Measurements from ENCODE around the gene ADI1. TPM values are rescaled to one million over a fixed set of nuclear protein-coding genes. Genes with fewer than 3 reads are reported as not detected.
"Not testable (repeated sequence)": the region's sequence is repeated elsewhere in the genome, so short reads cannot be mapped to it uniquely, and the experiment has no call there.

Gene ADI1
- total RNA-seq, 2 experiments from 2014 or later = 28.4 to 30.2 TPM

DNA sequence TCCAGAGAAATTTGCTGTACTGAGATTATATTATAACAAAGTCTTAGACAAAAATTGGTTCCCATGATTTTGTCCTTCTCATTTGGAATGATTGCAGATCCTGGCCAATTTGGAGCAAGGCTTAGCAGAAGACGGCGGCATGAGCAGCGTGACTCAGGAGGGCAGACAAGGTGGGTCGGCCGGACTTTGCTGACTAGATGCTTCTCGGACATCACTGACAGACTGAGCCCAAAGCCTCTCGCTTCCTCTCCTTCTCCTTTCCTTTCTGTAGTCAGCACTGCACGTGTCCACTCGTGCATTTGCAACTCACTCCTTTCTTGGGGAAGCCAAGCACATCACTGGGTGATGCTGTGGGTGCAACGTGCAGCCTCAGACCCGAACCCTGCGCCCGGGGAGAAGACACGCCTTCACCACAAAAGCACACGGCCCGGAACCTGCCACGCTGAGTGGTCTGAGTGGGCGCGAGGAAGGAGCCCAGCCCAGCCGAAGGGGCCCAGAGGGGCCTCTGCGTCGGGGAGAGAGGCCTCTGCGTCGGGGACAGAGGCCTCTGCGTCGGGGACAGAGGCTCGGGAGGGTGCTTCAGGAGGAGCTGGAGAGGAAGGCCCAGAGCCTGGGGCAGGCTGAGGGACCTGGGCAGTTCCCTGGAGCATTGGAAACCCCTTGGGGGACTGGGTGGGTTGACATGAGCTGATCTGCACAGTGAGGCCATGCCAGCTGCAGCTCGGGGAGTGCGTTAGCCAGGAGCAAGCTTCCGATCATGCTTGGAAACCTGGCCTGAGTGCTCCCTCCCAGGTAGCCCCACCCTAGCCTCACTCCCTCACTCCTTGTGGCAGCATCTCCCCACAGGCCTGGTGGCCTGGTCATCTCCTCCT is 61.6 kb downstream of the ADI1 start:
- Mint-ChIP-seq H3K36me3 (ENCODE audit: low read depth) (peaks cover 57% of the 10 kb centered on the region), H3K27ac (no peak overlapping the region), H3K9me3 (no peaks in the 10 kb centered on the region), H3K4me3 (no peak overlapping the region), H3K4me1 (ENCODE audit: low read depth) (peaks cover 13% of the 10 kb centered on the region), H3K27me3 (no peaks in the 10 kb centered on the region)
- no peak for DNase-seq
- H3K4me3 ChIP-seq (ENCODE audit: low read length) = no peak overlapping the region
- peaks cover 44% of the 10 kb centered on the region for H3K36me3 ChIP-seq (ENCODE audit: insufficient read depth, low read length)
- H3K27ac ChIP-seq (ENCODE audit: low read depth in 1 of 2, low read length in 2 of 2) = no peak overlapping the region
- H3K27me3 ChIP-seq (ENCODE audit: control insufficient read depth in 1 of 2, insufficient read depth in 2 of 2, low read length in 2 of 2) = no peaks in the 10 kb centered on the region
- POLR2A ChIA-PET = no interaction called here
- intact Hi-C loops (cut with DNase I, micrococcal nuclease) = no loop called here
- TF ChIP-seq, protein P1, sequence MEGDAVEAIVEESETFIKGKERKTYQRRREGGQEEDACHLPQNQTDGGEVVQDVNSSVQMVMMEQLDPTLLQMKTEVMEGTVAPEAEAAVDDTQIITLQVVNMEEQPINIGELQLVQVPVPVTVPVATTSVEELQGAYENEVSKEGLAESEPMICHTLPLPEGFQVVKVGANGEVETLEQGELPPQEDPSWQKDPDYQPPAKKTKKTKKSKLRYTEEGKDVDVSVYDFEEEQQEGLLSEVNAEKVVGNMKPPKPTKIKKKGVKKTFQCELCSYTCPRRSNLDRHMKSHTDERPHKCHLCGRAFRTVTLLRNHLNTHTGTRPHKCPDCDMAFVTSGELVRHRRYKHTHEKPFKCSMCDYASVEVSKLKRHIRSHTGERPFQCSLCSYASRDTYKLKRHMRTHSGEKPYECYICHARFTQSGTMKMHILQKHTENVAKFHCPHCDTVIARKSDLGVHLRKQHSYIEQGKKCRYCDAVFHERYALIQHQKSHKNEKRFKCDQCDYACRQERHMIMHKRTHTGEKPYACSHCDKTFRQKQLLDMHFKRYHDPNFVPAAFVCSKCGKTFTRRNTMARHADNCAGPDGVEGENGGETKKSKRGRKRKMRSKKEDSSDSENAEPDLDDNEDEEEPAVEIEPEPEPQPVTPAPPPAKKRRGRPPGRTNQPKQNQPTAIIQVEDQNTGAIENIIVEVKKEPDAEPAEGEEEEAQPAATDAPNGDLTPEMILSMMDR (IDR thresholded peaks at IDR 0.05) = no peak
- peaks cover 0 to 3% of the 10 kb centered on the region in 2 experiments for H3K9me3 ChIP-seq (ENCODE audit: control insufficient read depth in 1 of 2, insufficient read depth in 1 of 2, low read length in 2 of 2)
- CTCF ChIA-PET = no interaction called here
- peaks cover 9% of the 10 kb centered on the region for H3K4me1 ChIP-seq (ENCODE audit: insufficient read depth, low read length)
- ATAC-seq (ENCODE audit: poor library complexity) = no peak

DNA sequence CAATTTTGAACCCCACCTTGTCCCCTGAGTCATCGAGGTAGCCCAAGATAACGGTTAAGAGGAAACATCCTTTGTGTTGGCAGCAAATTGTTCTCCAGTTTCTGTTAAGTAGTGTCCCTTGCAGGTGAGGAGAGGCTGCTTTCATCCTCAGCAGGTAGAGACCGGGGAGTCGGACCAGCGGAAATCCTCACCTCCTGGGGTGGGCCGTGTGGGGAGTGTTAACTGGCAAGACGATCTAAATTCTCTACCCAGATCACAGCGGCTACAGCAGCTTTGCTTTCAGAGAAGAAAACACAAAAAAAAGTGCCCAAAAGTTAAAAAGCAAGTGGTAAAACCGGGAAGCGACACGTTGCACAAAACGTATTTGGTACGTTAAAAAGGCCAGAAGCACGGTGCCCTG is 63.2 kb downstream of the ADI1 start:
- peaks cover 64% of the 10 kb centered on the region for H3K36me3 Mint-ChIP-seq (ENCODE audit: low read depth)
- H3K27me3 ChIP-seq (ENCODE audit: control insufficient read depth in 1 of 2, insufficient read depth in 2 of 2, low read length in 2 of 2) = no peaks in the 10 kb centered on the region
- H3K9me3 ChIP-seq (ENCODE audit: control insufficient read depth in 1 of 2, insufficient read depth in 1 of 2, low read length in 2 of 2) = peaks cover 0 to 2% of the 10 kb centered on the region in 2 experiments
- TF ChIP-seq, protein P1 (IDR thresholded peaks at IDR 0.05) = no peak
- H3K4me1 ChIP-seq (ENCODE audit: insufficient read depth, low read length) = peaks cover 2% of the 10 kb centered on the region
- H3K27ac ChIP-seq (ENCODE audit: low read depth in 1 of 2, low read length in 2 of 2) = no peak overlapping the region
- no peak overlapping the region for H3K27ac Mint-ChIP-seq
- H3K4me1 Mint-ChIP-seq (ENCODE audit: low read depth) = peaks cover under 1% of the 10 kb centered on the region
- H3K36me3 ChIP-seq (ENCODE audit: insufficient read depth, low read length) = peaks cover 57% of the 10 kb centered on the region
- no peaks in the 10 kb centered on the region for H3K9me3 Mint-ChIP-seq
- ATAC-seq (ENCODE audit: poor library complexity) (no peak), DNase-seq (no peak)
- intact Hi-C loops (cut with DNase I, micrococcal nuclease) = no loop called here
- H3K4me3 Mint-ChIP-seq = no peak overlapping the region
- H3K27me3 Mint-ChIP-seq = no peaks in the 10 kb centered on the region
- H3K4me3 ChIP-seq (ENCODE audit: low read length) = no peak overlapping the region
- ChIA-PET CTCF (no interaction called here), POLR2A (no interaction called here)

DNA sequence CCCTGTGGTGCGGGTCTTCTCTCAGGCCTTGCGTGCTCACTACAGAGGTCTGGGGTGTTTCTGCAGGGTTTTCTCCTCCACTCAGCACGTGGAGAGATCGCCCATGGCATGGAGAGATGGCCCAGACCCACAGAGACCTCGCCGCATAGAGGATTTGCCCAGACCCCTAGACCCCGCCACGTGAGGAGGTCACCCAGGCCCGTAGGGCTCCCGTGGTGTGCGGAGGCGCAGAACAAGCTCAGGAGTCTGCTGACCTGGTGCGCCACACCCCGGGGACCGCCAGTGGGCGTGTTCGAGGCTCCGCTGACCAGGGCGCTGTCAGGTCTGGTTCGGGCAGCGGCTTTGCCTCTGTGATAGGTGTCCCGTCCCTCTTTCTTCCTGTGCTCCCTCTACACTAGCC is 64.5 kb downstream of the ADI1 start:
- POLR2A ChIA-PET = no interaction called here
- H3K27ac Mint-ChIP-seq = no peak overlapping the region
- TF ChIP-seq, protein P1 (IDR thresholded peaks at IDR 0.05) = no peak
- CTCF ChIA-PET = no interaction called here
- DNase-seq (no peak), ATAC-seq (ENCODE audit: poor library complexity) (no peak)
- H3K4me3 Mint-ChIP-seq = no peak overlapping the region
- Histone ChIP-seq H3K27ac (ENCODE audit: low read depth in 1 of 2, low read length in 2 of 2) (no peak overlapping the region), H3K36me3 (ENCODE audit: insufficient read depth, low read length) (peaks cover 61% of the 10 kb centered on the region), H3K4me3 (ENCODE audit: low read length) (no peak overlapping the region), H3K27me3 (ENCODE audit: control insufficient read depth in 1 of 2, insufficient read depth in 2 of 2, low read length in 2 of 2) (no peaks in the 10 kb centered on the region), H3K4me1 (ENCODE audit: insufficient read depth, low read length) (no peaks in the 10 kb centered on the region), H3K9me3 (ENCODE audit: control insufficient read depth in 1 of 2, insufficient read depth in 1 of 2, low read length in 2 of 2) (no peaks in the 10 kb centered on the region)
- intact Hi-C loops (cut with DNase I, micrococcal nuclease) = no loop called here
- H3K27me3 Mint-ChIP-seq = no peaks in the 10 kb centered on the region
- H3K4me1 Mint-ChIP-seq (ENCODE audit: low read depth) = no peaks in the 10 kb centered on the region
- H3K36me3 Mint-ChIP-seq (ENCODE audit: low read depth) = peaks cover 72% of the 10 kb centered on the region
- H3K9me3 Mint-ChIP-seq = no peaks in the 10 kb centered on the region

DNA sequence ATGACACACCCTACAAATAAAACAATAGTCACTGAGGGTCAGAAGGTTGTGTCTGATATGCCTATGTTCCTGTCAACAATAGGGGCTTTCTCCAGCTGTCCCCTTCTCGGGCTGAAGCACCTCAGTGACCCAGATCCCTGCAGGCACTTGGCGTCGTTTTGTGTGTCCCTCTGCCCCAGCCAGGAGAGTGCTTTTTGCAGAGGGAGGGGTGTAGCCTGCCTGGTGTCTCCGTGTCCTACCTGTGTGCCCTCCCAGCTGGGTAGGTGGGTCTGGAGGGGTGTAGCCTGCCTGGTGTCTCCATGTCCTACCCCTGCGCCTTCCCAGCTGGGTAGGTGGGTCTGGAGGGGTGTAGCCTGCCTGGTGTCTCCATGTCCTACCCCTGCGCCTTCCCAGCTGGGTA is 65.3 kb downstream of the ADI1 start:
- H3K27ac ChIP-seq (ENCODE audit: low read depth in 1 of 2, low read length in 2 of 2); DNase-seq; H3K4me3 Mint-ChIP-seq; H3K4me1 ChIP-seq (ENCODE audit: insufficient read depth, low read length); H3K27me3 ChIP-seq (ENCODE audit: control insufficient read depth in 1 of 2, insufficient read depth in 2 of 2, low read length in 2 of 2); H3K27ac Mint-ChIP-seq; H3K27me3 Mint-ChIP-seq; H3K4me1 Mint-ChIP-seq (ENCODE audit: low read depth); H3K9me3 ChIP-seq (ENCODE audit: control insufficient read depth in 1 of 2, insufficient read depth in 1 of 2, low read length in 2 of 2); H3K4me3 ChIP-seq (ENCODE audit: low read length); POLR2A ChIA-PET; ATAC-seq (ENCODE audit: poor library complexity); H3K9me3 Mint-ChIP-seq; CTCF ChIA-PET; intact Hi-C loops (cut with DNase I, micrococcal nuclease): not testable (repeated sequence)
- peaks cover 65% of the 10 kb centered on the region for H3K36me3 ChIP-seq (ENCODE audit: insufficient read depth, low read length)
- peaks cover 80% of the 10 kb centered on the region for H3K36me3 Mint-ChIP-seq (ENCODE audit: low read depth)

Data from CD4-positive, alpha-beta T cell (primary cell).